ENCODE results near the gene ST6GALNAC1. TPM values are rescaled to one million over a fixed set of nuclear protein-coding genes. Genes with fewer than 3 reads are reported as not detected.

The ST6GALNAC1 gene
- total and polyA plus RNA-seq, 2 donors (not counting 3 experiments of a cell fraction or from before 2014, with no cell fraction given): 0.19 to 0.55 TPM

GRCh38 chr17:76686538-76687297 is 43.2 kb upstream of the ST6GALNAC1 start:
- peaks cover 4% of the 10 kb centered on the region for H3K79me2 ChIP-seq (ENCODE audit: control insufficient read depth, insufficient read depth, low read length)
- peaks cover 14% of the 10 kb centered on the region for H3K4me1 ChIP-seq (ENCODE audit: control insufficient read depth, extremely low read depth, insufficient read depth, low read length)
- no peak overlapping the region for H3K4me2 ChIP-seq (ENCODE audit: insufficient read depth, low read length)
- dilution Hi-C loops (cut with MboI; ENCODE audit: extremely low pct_ligation_motif_present, low sequenced_read_pairs) (no loop called here), intact Hi-C loops (cut with micrococcal nuclease) (no loop called here)
- no peak overlapping the region for H3K9ac ChIP-seq (replicated peaks; ENCODE audit: extremely low read depth, insufficient read depth, low read length)
- BruUV-seq (replicated peaks): no TSS peak
- ChIA-PET CTCF (interaction anchor here (1.0 kb wide), 1 partner anchor 28 kb away, joined by 3 read pairs; no protein-coding TSS in a partner anchor), POLR2A (no interaction called here)
- H3K9me1 ChIP-seq (replicated peaks; ENCODE audit: control insufficient read depth, extremely low read depth, insufficient read depth, low read length): no peaks in the 10 kb centered on the region
- H3K9me3 ChIP-seq (replicated peaks; ENCODE audit: control insufficient read depth, insufficient read depth, low read length): no peaks in the 10 kb centered on the region
- peaks cover 0 to 7% of the 10 kb centered on the region in 2 experiments for H3K36me3 ChIP-seq (ENCODE audit: control insufficient read depth in 2 of 2, extremely low read depth in 1 of 2, insufficient read depth in 2 of 2, low read length in 2 of 2)
- TF ChIP-seq MYC (IDR thresholded peaks at IDR 0.05; ENCODE audit: low read depth, low read length) (no peak), FOS (IDR thresholded peaks at IDR 0.05; ENCODE audit: borderline replicate concordance, insufficient read depth, low read length) (no peak), CTCF (IDR thresholded peaks at IDR 0.05; ENCODE audit: extremely low read depth in 1 of 2, insufficient read depth in 1 of 2, low read depth in 1 of 2, low read length in 2 of 2) (no peak), POLR2AphosphoS5 (IDR thresholded peaks at IDR 0.05; ENCODE audit: insufficient read depth, low read depth, low read length) (no peak), POLR2A (IDR thresholded peaks at IDR 0.05; ENCODE audit: low read depth, low read length) (no peak), EZH2 (IDR thresholded peaks at IDR 0.05; ENCODE audit: borderline replicate concordance, low read depth, low read length, severe bottlenecking) (no peak)
- TF ChIP-seq, protein P1, sequence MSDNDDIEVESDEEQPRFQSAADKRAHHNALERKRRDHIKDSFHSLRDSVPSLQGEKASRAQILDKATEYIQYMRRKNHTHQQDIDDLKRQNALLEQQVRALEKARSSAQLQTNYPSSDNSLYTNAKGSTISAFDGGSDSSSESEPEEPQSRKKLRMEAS (IDR thresholded peaks at IDR 0.05; ENCODE audit: insufficient read depth, insufficient read length): no peak
- no peak overlapping the region for H2AFZ ChIP-seq (ENCODE audit: low read depth, low read length)
- H4K20me1 ChIP-seq (replicated peaks; ENCODE audit: control insufficient read depth, extremely low read depth, insufficient read depth, low read length): no peaks in the 10 kb centered on the region
- H3K4me3 ChIP-seq (replicated peaks in 1 of 3; ENCODE audit: insufficient read depth in 1 of 3, low read depth in 1 of 3, low read length in 3 of 3): no peak overlapping the region
- no peak overlapping the region for H3K27ac ChIP-seq (ENCODE audit: insufficient read depth, low read depth, low read length)
- DNase-seq (ENCODE audit: low read depth, low spot score): no peak
- no peak for FAIRE-seq
- no peaks in the 10 kb centered on the region for H3K27me3 ChIP-seq (ENCODE audit: control insufficient read depth in 2 of 2, insufficient read depth in 2 of 2, low read length in 2 of 2)

All from endothelial cell of umbilical vein (primary cell).